ENCODE data around the gene TTC7B. TPM values are rescaled to one million over a fixed set of nuclear protein-coding genes. Genes with fewer than 3 reads are reported as not detected.

TTC7B gene
- total RNA-seq, 2 donors from 2014 or later, result 25.0 to 40.7 TPM

DNA sequence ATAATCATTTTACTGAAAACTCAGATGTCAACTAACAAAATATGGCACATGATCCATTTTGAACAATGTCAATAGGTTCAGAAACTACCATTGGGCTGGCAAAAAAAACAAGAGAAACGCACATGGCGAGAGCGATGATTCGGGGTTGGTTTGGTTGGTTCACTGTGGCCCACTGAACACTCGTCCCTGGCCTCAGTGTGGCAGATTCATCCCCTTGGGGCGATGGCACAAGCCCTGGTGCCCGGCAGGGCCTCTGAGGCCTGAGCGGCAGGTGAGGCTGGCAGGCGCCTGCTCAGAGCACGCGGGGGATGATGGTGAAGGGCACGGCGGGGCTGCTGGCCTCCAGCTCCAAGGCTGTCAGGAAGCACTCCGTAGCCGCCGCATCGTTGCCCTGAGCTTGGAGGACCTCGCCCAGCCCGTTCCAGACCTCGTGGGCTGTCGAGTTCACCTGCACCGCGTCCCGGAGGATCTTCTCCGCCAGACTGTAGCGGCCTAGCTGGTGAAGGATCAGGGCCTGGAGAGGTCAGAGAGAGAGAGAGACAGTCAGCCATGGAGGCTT, 275.1 kb downstream of the TTC7B start:
- no peak overlapping the region for H3K4me3 ChIP-seq
- H3K4me1 ChIP-seq (replicated peaks), result no peaks in the 10 kb centered on the region
- no peak overlapping the region for H3K27ac ChIP-seq
- DNase-seq (ENCODE audit: low spot score), result no peak
- intact Hi-C loops (cut with DNase I), result no loop called here
- H3K9me3 ChIP-seq, result no peaks in the 10 kb centered on the region
- TF ChIP-seq POLR2AphosphoS5 (IDR thresholded peaks at IDR 0.05) (no peak), CTCF (IDR thresholded peaks at IDR 0.05) (no peak), POLR2A (IDR thresholded peaks at IDR 0.05) (no peak)
- H3K36me3 ChIP-seq, result no peaks in the 10 kb centered on the region
- WGBS, result 96% methylated on average over 26 of the region's 26 CpGs
- no peaks in the 10 kb centered on the region for H3K27me3 ChIP-seq (replicated peaks; ENCODE audit: insufficient read depth)

- Histone ChIP-seq H3K36me3 (no peaks in the 10 kb centered on the region), H3K4me3 (no peak overlapping the region), H3K27ac (no peak overlapping the region), H3K27me3 (replicated peaks; ENCODE audit: insufficient read depth) (no peaks in the 10 kb centered on the region), H3K4me1 (replicated peaks) (no peaks in the 10 kb centered on the region), H3K9me3 (no peaks in the 10 kb centered on the region)
- intact Hi-C loops (cut with DNase I), result no loop called here
- no peak for DNase-seq (ENCODE audit: low spot score)
- TF ChIP-seq POLR2AphosphoS5 (IDR thresholded peaks at IDR 0.05) (no peak), POLR2A (IDR thresholded peaks at IDR 0.05) (no peak), CTCF (IDR thresholded peaks at IDR 0.05) (no peak)
- 95% methylated on average over 4 of the region's 4 CpGs for WGBS
These were observed 275.8 kb downstream of the TTC7B start for GRCh38 chr14:90540437-90540836.

DNA sequence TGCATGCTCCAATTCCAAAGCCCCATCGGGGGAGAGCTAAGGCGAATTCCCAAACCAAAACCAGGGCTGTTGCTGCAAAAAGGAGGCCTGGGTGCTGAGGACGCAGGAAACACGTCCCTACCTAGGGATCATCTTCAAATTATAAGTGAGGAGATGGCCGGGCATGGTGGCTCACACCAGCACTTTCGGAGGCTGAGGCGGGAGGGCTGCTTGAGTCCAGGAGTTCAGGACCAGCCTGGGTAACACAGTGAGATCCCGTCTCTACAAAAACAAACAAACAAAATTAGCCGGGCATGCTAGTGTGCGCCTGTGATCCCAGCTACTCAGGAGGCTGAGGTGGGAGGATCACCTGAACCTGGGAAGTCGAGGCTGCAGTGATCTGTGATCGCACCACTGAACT, 276.2 kb downstream of the TTC7B start:
- H3K36me3 ChIP-seq, result no peaks in the 10 kb centered on the region
- H3K4me1 ChIP-seq (replicated peaks), result no peaks in the 10 kb centered on the region
- H3K9me3 ChIP-seq, result no peaks in the 10 kb centered on the region
- 90% methylated on average over 12 of the region's 12 CpGs for WGBS
- no peaks in the 10 kb centered on the region for H3K27me3 ChIP-seq (replicated peaks; ENCODE audit: insufficient read depth)
- DNase-seq (ENCODE audit: low spot score), result no peak
- TF ChIP-seq CTCF (IDR thresholded peaks at IDR 0.05), result no peak
- no peak for TF ChIP-seq POLR2A (IDR thresholded peaks at IDR 0.05)
- TF ChIP-seq POLR2AphosphoS5 (IDR thresholded peaks at IDR 0.05), result no peak
- no peak overlapping the region for H3K27ac ChIP-seq
- H3K4me3 ChIP-seq, result no peak overlapping the region
- intact Hi-C loops (cut with DNase I), result no loop called here

GRCh38 chr14:90539496-90539775, 276.8 kb downstream of the TTC7B start:
- no peaks in the 10 kb centered on the region for H3K27me3 ChIP-seq (replicated peaks; ENCODE audit: insufficient read depth)
- H3K4me1 ChIP-seq (replicated peaks), result no peaks in the 10 kb centered on the region
- no peak for DNase-seq (ENCODE audit: low spot score)
- H3K4me3 ChIP-seq, result no peak overlapping the region
- intact Hi-C loops (cut with DNase I), result no loop called here
- no peaks in the 10 kb centered on the region for H3K9me3 ChIP-seq
- TF ChIP-seq CTCF (IDR thresholded peaks at IDR 0.05) (no peak), POLR2AphosphoS5 (IDR thresholded peaks at IDR 0.05) (no peak), POLR2A (IDR thresholded peaks at IDR 0.05) (no peak)
- no peak overlapping the region for H3K27ac ChIP-seq
- no peaks in the 10 kb centered on the region for H3K36me3 ChIP-seq
- 100% methylated on average over 3 of the region's 3 CpGs for WGBS

- Histone ChIP-seq H3K9me3 (no peaks in the 10 kb centered on the region), H3K27ac (no peak overlapping the region), H3K4me3 (no peak overlapping the region), H3K27me3 (replicated peaks; ENCODE audit: insufficient read depth) (no peaks in the 10 kb centered on the region), H3K36me3 (no peaks in the 10 kb centered on the region), H3K4me1 (replicated peaks) (no peaks in the 10 kb centered on the region)
- TF ChIP-seq POLR2A (IDR thresholded peaks at IDR 0.05), result no peak
- no peak for TF ChIP-seq POLR2AphosphoS5 (IDR thresholded peaks at IDR 0.05)
- no peak for TF ChIP-seq CTCF (IDR thresholded peaks at IDR 0.05)
- 94% methylated on average over 12 of the region's 13 CpGs for WGBS
- intact Hi-C loops (cut with DNase I), result no loop called here
- no peak for DNase-seq (ENCODE audit: low spot score)
These were observed 277.3 kb downstream of the TTC7B start for GRCh38 chr14:90538716-90539495.

Data from prostate gland (tissue), 2 donors.